BE2C (cell line): ENCODE measurements around the gene PTPRE.

Source experiments
- DNase-seq: peaks from one replicate; pipeline ENCODE4 v3.0.0-alpha.2; 2020
- H3K27me3 ChIP-seq: fragments of 250-450 bp; sonication (Bioruptor Pico); 2 replicates; pipeline ENCODE4 v1.5.1; 2020; ENCODE audit warnings: mild to moderate bottlenecking
- H3K36me3 ChIP-seq: fragments of 250-450 bp; sonication (Bioruptor Pico); 2 replicates; pipeline ENCODE4 v1.5.1; 2020; ENCODE audit warnings: mild to moderate bottlenecking
- H3K4me1 ChIP-seq: fragments of 250-450 bp; sonication (Bioruptor Pico); 2 replicates; pipeline ENCODE4 v1.5.1; 2020
- H3K4me3 ChIP-seq: 2 replicates; pipeline ENCODE4 v1.5.1; 2011; ENCODE audit warnings: low read depth, low read length
- H3K9me3 ChIP-seq: fragments of 250-450 bp; sonication (Bioruptor Pico); 2 replicates; pipeline ENCODE4 v1.5.1; 2020
- TF ChIP-seq, protein P1 (sequence below): IDR thresholded peaks from 2 replicates; pipeline ENCODE4 v1.5.1; 2012; ENCODE audit warnings: mild to moderate bottlenecking, low read depth, low read length

The PTPRE gene

GRCh38 chr10:128109707-128110106 lies 202.8 kb downstream of the PTPRE start:
- DNase-seq, result no peak

GRCh38 chr10:128110339-128110738 lies 203.4 kb downstream of the PTPRE start:
- Histone ChIP-seq H3K4me3 (no peak overlapping the region), H3K4me1 (no peaks in the 10 kb centered on the region), H3K36me3 (peaks cover 100% of the 10 kb centered on the region), H3K27me3 (no peaks in the 10 kb centered on the region), H3K9me3 (no peaks in the 10 kb centered on the region)
- DNase-seq, result no peak
- TF ChIP-seq, protein P1, sequence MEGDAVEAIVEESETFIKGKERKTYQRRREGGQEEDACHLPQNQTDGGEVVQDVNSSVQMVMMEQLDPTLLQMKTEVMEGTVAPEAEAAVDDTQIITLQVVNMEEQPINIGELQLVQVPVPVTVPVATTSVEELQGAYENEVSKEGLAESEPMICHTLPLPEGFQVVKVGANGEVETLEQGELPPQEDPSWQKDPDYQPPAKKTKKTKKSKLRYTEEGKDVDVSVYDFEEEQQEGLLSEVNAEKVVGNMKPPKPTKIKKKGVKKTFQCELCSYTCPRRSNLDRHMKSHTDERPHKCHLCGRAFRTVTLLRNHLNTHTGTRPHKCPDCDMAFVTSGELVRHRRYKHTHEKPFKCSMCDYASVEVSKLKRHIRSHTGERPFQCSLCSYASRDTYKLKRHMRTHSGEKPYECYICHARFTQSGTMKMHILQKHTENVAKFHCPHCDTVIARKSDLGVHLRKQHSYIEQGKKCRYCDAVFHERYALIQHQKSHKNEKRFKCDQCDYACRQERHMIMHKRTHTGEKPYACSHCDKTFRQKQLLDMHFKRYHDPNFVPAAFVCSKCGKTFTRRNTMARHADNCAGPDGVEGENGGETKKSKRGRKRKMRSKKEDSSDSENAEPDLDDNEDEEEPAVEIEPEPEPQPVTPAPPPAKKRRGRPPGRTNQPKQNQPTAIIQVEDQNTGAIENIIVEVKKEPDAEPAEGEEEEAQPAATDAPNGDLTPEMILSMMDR, result no peak

More at GRCh38 chr10:128109707-128110106, 202.8 kb downstream of the PTPRE start:
- no peaks in the 10 kb centered on the region for H3K27me3 ChIP-seq
- H3K9me3 ChIP-seq, result no peaks in the 10 kb centered on the region
- TF ChIP-seq, protein P1, result no peak
- no peak overlapping the region for H3K4me3 ChIP-seq
- peaks cover 100% of the 10 kb centered on the region for H3K36me3 ChIP-seq
- no peaks in the 10 kb centered on the region for H3K4me1 ChIP-seq

- Histone ChIP-seq H3K27me3 (no peaks in the 10 kb centered on the region), H3K4me3 (no peak overlapping the region), H3K36me3 (peaks cover 100% of the 10 kb centered on the region), H3K4me1 (no peaks in the 10 kb centered on the region), H3K9me3 (no peaks in the 10 kb centered on the region)
- no peak for DNase-seq
- TF ChIP-seq, protein P1, result no peak
Observed at GRCh38 chr10:128111696-128112095, 204.8 kb downstream of the PTPRE start.

GRCh38 chr10:128113026-128113425 lies 206.1 kb downstream of the PTPRE start:
- TF ChIP-seq, protein P1, result no peak
- no peak for DNase-seq
- H3K27me3 ChIP-seq, result no peaks in the 10 kb centered on the region
- peaks cover 100% of the 10 kb centered on the region for H3K36me3 ChIP-seq
- H3K9me3 ChIP-seq, result no peaks in the 10 kb centered on the region
- H3K4me3 ChIP-seq, result no peak overlapping the region
- H3K4me1 ChIP-seq, result no peaks in the 10 kb centered on the region

GRCh38 chr10:128114901-128115300 lies 208.0 kb downstream of the PTPRE start:
- Histone ChIP-seq H3K36me3 (peaks cover 94% of the 10 kb centered on the region), H3K4me1 (no peaks in the 10 kb centered on the region), H3K9me3 (no peaks in the 10 kb centered on the region), H3K27me3 (no peaks in the 10 kb centered on the region), H3K4me3 (no peak overlapping the region)
- TF ChIP-seq, protein P1, result no peak
- DNase-seq, result no peak

DNA sequence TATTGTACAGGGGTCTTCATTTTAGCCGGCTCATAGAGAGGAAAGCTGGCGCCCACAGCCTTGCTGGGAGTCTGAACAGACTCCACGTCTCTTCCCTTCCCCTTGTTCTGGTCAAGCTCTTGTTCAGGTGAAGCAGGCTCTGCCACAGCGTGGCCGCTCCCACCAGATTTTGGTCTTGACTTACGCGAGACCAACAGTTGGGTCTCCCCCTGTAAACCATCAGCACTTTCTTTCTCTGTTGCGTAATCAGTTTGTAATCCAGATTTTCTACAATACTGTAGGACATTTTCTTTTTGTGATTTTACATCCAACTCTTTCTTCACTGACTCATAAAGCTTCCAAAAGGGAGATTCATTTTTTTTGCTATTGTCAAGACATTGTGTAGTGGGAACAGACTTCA lies 208.5 kb downstream of the PTPRE start:
- DNase-seq, result no peak
- Histone ChIP-seq H3K4me3 (no peak overlapping the region), H3K27me3 (no peaks in the 10 kb centered on the region), H3K9me3 (no peaks in the 10 kb centered on the region), H3K4me1 (no peaks in the 10 kb centered on the region), H3K36me3 (peaks cover 94% of the 10 kb centered on the region)
- TF ChIP-seq, protein P1, result no peak
